HL-60 (cell line): ENCODE results near the gene ARMH3.
"Not testable (repeated sequence)": the region's sequence is repeated elsewhere in the genome, so short reads cannot be mapped to it uniquely, and the experiment has no call there.

ENCODE experiments used
- DNase-seq, 2 experiments: peaks; one replicate each; pipeline ENCODE4 v3.0.0-alpha.2; 2010 to 2020; ENCODE audit warnings: low read depth in 1 of 2, low spot score in 1 of 2
- H3K27ac ChIP-seq: fragments of 250-450 bp; sonication (Bioruptor Pico); replicated peaks from 2 replicates; pipeline ENCODE4 v1.5.1; 2020; ENCODE audit warnings: mild to moderate bottlenecking, moderate library complexity
- H3K27me3 ChIP-seq: fragments of 250-450 bp; sonication (Bioruptor Pico); 2 replicates; pipeline ENCODE4 v1.5.1; 2021; ENCODE audit warnings: mild to moderate bottlenecking, moderate library complexity; ENCODE audit not compliant: insufficient read depth, poor library complexity, severe bottlenecking
- H3K4me3 ChIP-seq: replicated peaks from 2 replicates; pipeline ENCODE4 v1.5.1; 2011; ENCODE audit warnings: mild to moderate bottlenecking, control low read depth, low read length; ENCODE audit not compliant: insufficient read depth
- CTCF ChIP-seq: IDR thresholded peaks from one replicate; pipeline ENCODE4 v1.5.1; 2011; ENCODE audit warnings: low read length, control low read depth, inconsistent platforms; ENCODE audit not compliant: insufficient read depth
- GABPA ChIP-seq: IDR thresholded peaks from 2 replicates; pipeline ENCODE4 v1.6.1; 2012; ENCODE audit warnings: low read depth
- POLR2AphosphoS5 ChIP-seq: IDR thresholded peaks from 2 replicates; pipeline ENCODE4 v1.6.1; 2012; ENCODE audit warnings: low read depth
- REST ChIP-seq: IDR thresholded peaks from 2 replicates; pipeline ENCODE4 v1.6.1; 2012; ENCODE audit warnings: low read depth; ENCODE audit not compliant: insufficient replicate concordance
- SPI1 ChIP-seq: IDR thresholded peaks from 2 replicates; pipeline ENCODE4 v1.6.1; 2012; ENCODE audit warnings: low read depth, mild to moderate bottlenecking, borderline replicate concordance

ARMH3 gene

GRCh38 chr10:102064503-102064867 lies 8.5 kb upstream of the ARMH3 start:
- Histone ChIP-seq H3K27ac (peak overlapping the region; percentile 72), H3K4me3 (no peak overlapping the region), H3K27me3 (no peaks in the 10 kb centered on the region)
- DNase-seq, result no peak
- TF ChIP-seq GABPA (no peak), CTCF (no peak), POLR2AphosphoS5 (no peak), SPI1 (no peak), REST (no peak)

- Histone ChIP-seq H3K27me3 (no peaks in the 10 kb centered on the region), H3K27ac (no peak overlapping the region), H3K4me3 (no peak overlapping the region)
- no peak for DNase-seq
- no peak for TF ChIP-seq REST
- TF ChIP-seq POLR2AphosphoS5, result no peak
- no peak for TF ChIP-seq SPI1
- TF ChIP-seq GABPA, result no peak
Measured at GRCh38 chr10:102059987-102060386, 4.0 kb upstream of the ARMH3 start.

GRCh38 chr10:102054881-102055646 lies 909 bp downstream of the ARMH3 start:
- peak; percentile 55 to 65 for DNase-seq
- peak overlapping the region; percentile 81 for H3K27ac ChIP-seq

GRCh38 chr10:102046095-102046494 lies 9.9 kb downstream of the ARMH3 start:
- Histone ChIP-seq H3K4me3 (no peak overlapping the region), H3K27me3 (no peaks in the 10 kb centered on the region), H3K27ac (no peak overlapping the region)
- no peak for DNase-seq
- TF ChIP-seq SPI1 (no peak), POLR2AphosphoS5 (no peak), GABPA (no peak), REST (no peak), CTCF (no peak)

More at GRCh38 chr10:102054881-102055646, 909 bp downstream of the ARMH3 start:
- H3K4me3 ChIP-seq, result peak overlapping the region; percentile 96
- H3K27me3 ChIP-seq, result not testable (repeated sequence)
